Measurements from ENCODE around the gene LSM11. TPM values are rescaled to one million over a fixed set of nuclear protein-coding genes. Genes with fewer than 3 reads are reported as not detected.
"Not testable (repeated sequence)": the region's sequence is repeated elsewhere in the genome, so short reads cannot be mapped to it uniquely, and the experiment has no call there.

LSM11 gene
- total RNA-seq, 3 donors from 2014 or later (not counting 1 experiment from before 2014, with no cell fraction given): 1.2 to 2.3 (median 2.0) TPM

DNA sequence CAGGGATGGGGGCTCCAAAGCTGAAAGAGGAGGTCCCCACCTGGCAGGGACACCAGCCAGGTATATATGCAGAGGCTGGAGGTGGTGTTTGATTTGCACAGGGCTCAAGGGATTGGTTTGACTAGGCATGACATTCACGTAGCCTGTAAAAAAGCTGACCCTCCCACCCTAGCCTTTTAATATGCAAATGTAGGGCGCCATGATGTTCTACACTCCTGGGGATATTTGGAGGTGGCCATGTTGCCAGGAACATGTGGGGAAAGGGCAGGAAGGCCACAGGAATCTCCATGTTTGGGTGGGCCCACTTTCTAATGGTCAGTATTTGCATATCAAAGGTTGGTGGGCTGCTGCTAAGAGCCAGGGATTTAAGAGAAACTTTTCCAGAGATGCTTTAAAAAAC is 24.3 kb upstream of the LSM11 start:
- WGBS (ENCODE audit: insufficient coverage): 100% methylated on average over 2 of the region's 2 CpGs
- no peak for DNase-seq
- Mint-ChIP-seq H3K27ac (no peak overlapping the region), H3K9me3 (no peaks in the 10 kb centered on the region), H3K4me1 (no peaks in the 10 kb centered on the region), H3K4me3 (no peak overlapping the region), H3K36me3 (no peaks in the 10 kb centered on the region), H3K27me3 (ENCODE audit: low read depth in 2 of 2) (peaks cover 6 to 8% of the 10 kb centered on the region in 2 donors)
- Histone ChIP-seq H3K27me3 (ENCODE audit: control insufficient read depth, insufficient read depth, low read length) (no peaks in the 10 kb centered on the region), H3K36me3 (ENCODE audit: control insufficient read depth, insufficient read depth, low read length) (no peaks in the 10 kb centered on the region), H3K9me3 (ENCODE audit: control insufficient read depth, insufficient read depth, low read length) (no peaks in the 10 kb centered on the region), H3K27ac (ENCODE audit: low read length) (no peak overlapping the region), H3K4me1 (ENCODE audit: control insufficient read depth, insufficient read depth, low read length) (no peaks in the 10 kb centered on the region), H3K4me3 (ENCODE audit: low read length) (no peak overlapping the region)
- no peak for ATAC-seq
- intact Hi-C loops (cut with micrococcal nuclease): loop anchor here (10.0 kb wide), 1 partner anchor 284 kb away; no protein-coding TSS in a partner anchor
- no peak for TF ChIP-seq CTCF (IDR thresholded peaks at IDR 0.05)

DNA sequence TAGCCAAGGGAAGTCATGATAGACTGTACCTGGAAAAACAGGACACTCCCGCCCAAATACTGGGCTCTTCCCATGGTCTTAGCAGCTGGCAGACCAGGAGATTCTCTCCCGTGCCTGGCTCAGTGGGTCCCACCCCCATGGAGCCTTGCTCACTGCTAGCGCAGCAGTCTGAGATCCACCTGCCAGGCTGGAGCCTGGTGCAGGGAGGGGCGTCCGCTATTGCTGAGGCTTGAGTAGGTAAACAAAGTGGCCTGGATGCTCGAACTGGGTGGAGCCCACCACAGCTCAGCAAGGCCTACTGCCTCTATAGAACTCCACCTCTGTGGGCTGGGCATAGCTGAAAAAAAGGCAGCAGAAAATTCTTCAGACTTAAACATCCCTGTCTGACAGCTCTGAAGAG is 22.4 kb upstream of the LSM11 start:
- DNase-seq (no peak), ATAC-seq (no peak)
- Mint-ChIP-seq H3K27me3 (ENCODE audit: low read depth in 2 of 2) (peaks cover 6 to 8% of the 10 kb centered on the region in 2 donors), H3K9me3 (no peaks in the 10 kb centered on the region), H3K27ac (no peak overlapping the region), H3K4me1 (no peaks in the 10 kb centered on the region), H3K36me3 (no peaks in the 10 kb centered on the region), H3K4me3 (no peak overlapping the region)
- no peak overlapping the region for H3K4me3 ChIP-seq (ENCODE audit: low read length)
- TF ChIP-seq CTCF (IDR thresholded peaks at IDR 0.05): no peak
- intact Hi-C loops (cut with micrococcal nuclease): no loop called here
- no peak overlapping the region for H3K27ac ChIP-seq (ENCODE audit: low read length)
- H3K27me3 ChIP-seq (ENCODE audit: control insufficient read depth, insufficient read depth, low read length): no peaks in the 10 kb centered on the region
- WGBS (ENCODE audit: insufficient coverage): 91% methylated on average over 6 of the region's 6 CpGs
- no peaks in the 10 kb centered on the region for H3K9me3 ChIP-seq (ENCODE audit: control insufficient read depth, insufficient read depth, low read length)
- no peaks in the 10 kb centered on the region for H3K4me1 ChIP-seq (ENCODE audit: control insufficient read depth, insufficient read depth, low read length)
- no peaks in the 10 kb centered on the region for H3K36me3 ChIP-seq (ENCODE audit: control insufficient read depth, insufficient read depth, low read length)

- H3K27me3 Mint-ChIP-seq (ENCODE audit: low read depth in 2 of 2); H3K4me1 Mint-ChIP-seq; ATAC-seq; H3K4me3 Mint-ChIP-seq; H3K36me3 ChIP-seq (ENCODE audit: control insufficient read depth, insufficient read depth, low read length); H3K27me3 ChIP-seq (ENCODE audit: control insufficient read depth, insufficient read depth, low read length); intact Hi-C loops (cut with micrococcal nuclease); H3K4me1 ChIP-seq (ENCODE audit: control insufficient read depth, insufficient read depth, low read length); H3K4me3 ChIP-seq (ENCODE audit: low read length); DNase-seq; H3K27ac ChIP-seq (ENCODE audit: low read length); H3K9me3 ChIP-seq (ENCODE audit: control insufficient read depth, insufficient read depth, low read length); H3K36me3 Mint-ChIP-seq; H3K27ac Mint-ChIP-seq; H3K9me3 Mint-ChIP-seq: not testable (repeated sequence)
- 100% methylated on average over 1 of the region's 2 CpGs for WGBS (ENCODE audit: insufficient coverage)
Measured at GRCh38 chr5:157722895-157723294, 20.6 kb upstream of the LSM11 start.

GRCh38 chr5:157726607-157727006 is 16.9 kb upstream of the LSM11 start:
- H3K4me1 Mint-ChIP-seq; H3K4me3 ChIP-seq (ENCODE audit: low read length); ATAC-seq; H3K27ac Mint-ChIP-seq; DNase-seq; H3K4me3 Mint-ChIP-seq; H3K4me1 ChIP-seq (ENCODE audit: control insufficient read depth, insufficient read depth, low read length); intact Hi-C loops (cut with micrococcal nuclease); H3K36me3 ChIP-seq (ENCODE audit: control insufficient read depth, insufficient read depth, low read length); H3K9me3 Mint-ChIP-seq; H3K9me3 ChIP-seq (ENCODE audit: control insufficient read depth, insufficient read depth, low read length); H3K27me3 Mint-ChIP-seq (ENCODE audit: low read depth in 2 of 2); H3K27ac ChIP-seq (ENCODE audit: low read length); H3K36me3 Mint-ChIP-seq; H3K27me3 ChIP-seq (ENCODE audit: control insufficient read depth, insufficient read depth, low read length): not testable (repeated sequence)
- WGBS (ENCODE audit: insufficient coverage): 100% methylated on average over 2 of the region's 2 CpGs

DNA sequence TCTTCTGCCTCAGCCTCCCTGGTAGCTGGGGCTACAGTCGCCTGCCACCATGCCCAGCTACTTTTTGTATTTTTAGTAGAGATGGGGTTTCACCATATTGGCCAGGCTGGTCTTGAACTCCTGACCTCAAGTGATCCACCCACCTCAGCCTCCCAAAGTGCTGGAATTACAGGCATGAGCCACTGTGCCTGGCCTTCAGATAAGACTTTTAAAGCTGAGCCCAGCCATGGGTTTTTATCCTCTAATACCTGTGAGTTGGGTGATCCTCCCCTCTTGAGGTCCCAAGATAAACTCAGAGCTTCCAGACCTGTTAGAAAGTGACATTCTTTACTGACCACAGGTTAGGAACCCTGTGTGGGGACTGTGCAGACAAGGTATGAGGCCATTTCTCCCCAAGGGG is 15.7 kb upstream of the LSM11 start:
- H3K27ac ChIP-seq (ENCODE audit: low read length); H3K4me3 ChIP-seq (ENCODE audit: low read length); H3K36me3 Mint-ChIP-seq; ATAC-seq; H3K9me3 Mint-ChIP-seq; H3K4me1 ChIP-seq (ENCODE audit: control insufficient read depth, insufficient read depth, low read length); H3K27me3 Mint-ChIP-seq (ENCODE audit: low read depth in 2 of 2); H3K9me3 ChIP-seq (ENCODE audit: control insufficient read depth, insufficient read depth, low read length); DNase-seq; H3K27me3 ChIP-seq (ENCODE audit: control insufficient read depth, insufficient read depth, low read length); H3K4me3 Mint-ChIP-seq; H3K36me3 ChIP-seq (ENCODE audit: control insufficient read depth, insufficient read depth, low read length); intact Hi-C loops (cut with micrococcal nuclease); H3K27ac Mint-ChIP-seq: not testable (repeated sequence)
- peaks cover 13 to 14% of the 10 kb centered on the region in 2 donors for H3K4me1 Mint-ChIP-seq
- WGBS (ENCODE audit: insufficient coverage): 71% methylated on average over 1 of the region's 1 CpG
